Measurements from ENCODE around the gene CD2.

Gene CD2

DNA sequence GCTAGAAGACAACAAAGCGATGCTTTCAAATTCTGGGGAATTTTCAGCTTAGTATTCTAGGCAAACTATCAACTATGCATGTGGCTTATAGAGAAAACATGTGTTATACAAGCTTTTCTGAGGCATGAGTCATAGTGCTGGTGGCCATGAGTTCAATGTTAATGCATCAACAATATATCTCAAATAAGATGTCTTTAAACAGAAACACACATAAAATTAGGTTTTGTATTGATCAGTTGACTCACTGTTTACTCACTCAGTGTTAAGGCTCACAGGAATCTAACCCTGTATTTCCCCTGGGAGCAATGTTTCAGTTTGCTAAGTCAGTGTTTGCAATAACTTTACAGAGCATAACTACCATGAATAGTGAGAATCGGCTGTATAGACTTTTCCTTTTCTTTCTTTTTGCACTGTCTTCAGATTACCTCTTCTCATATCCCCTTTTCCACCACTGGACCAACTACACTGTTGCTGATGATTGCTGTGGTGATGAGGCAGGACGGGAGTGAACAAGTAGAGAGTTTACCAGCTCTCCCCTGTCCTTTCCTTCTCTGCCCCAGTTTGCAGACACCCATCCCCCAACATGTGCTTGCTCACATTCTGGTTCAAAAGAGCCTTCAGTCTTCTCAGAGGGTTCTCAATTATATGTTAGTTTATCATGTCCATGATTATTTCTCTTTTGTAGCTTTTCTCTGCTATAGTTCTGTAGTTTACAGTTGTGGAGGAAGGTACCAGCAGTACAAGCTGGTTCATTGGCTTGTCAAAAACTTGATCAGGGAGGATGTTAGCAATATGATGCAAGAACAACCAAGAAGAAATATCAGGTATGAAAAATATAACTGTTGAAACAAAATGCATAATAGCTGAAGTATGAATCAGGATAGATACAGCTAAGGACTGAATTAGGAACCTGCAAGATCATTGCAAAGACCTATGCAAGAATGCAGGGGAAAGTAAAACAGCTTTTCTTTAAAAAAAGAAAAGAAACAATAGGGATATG, 23.9 kb downstream of the CD2 start:
- no peak for DNase-seq (ENCODE audit: low spot score)

DNA sequence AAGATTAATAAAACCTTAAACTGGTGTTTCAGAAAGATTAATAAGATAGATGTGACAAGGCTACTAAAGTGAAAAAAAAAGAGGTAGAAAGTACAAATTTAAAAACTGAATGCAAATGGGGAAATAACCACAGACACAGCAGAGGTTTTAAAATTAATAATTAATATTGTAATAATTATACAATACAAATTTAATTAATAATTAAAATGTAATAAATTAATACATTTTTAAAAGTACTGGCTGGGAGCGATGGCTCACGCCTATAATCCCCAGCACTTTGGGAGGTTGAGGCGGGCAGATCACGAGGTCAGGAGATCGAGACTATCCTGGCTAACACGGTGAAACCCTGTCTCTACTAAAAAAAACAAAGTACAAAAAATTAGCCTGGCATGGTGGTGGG, 26.8 kb downstream of the CD2 start:
- DNase-seq (ENCODE audit: low spot score), result no peak

DNA sequence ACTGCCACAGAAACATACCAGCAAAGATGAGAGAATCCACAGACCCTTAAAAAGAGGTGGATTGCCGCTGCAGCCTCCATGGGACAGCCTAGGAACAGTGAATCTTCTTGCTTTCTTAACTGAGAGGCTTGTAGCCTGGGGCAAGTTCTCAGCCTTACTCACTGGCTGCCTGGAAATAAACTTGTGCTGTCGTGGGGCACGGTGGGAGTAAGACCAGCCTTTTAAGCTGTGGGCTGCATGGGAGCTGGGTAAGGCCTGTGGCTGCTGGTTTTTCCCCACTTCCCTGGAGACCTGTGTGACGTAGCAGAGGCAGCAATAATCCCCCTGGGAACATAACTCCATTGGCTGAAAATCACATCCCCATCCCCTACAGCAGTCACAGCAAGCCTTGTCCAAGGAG, 30.8 kb downstream of the CD2 start:
- DNase-seq (ENCODE audit: low spot score), result no peak

DNA sequence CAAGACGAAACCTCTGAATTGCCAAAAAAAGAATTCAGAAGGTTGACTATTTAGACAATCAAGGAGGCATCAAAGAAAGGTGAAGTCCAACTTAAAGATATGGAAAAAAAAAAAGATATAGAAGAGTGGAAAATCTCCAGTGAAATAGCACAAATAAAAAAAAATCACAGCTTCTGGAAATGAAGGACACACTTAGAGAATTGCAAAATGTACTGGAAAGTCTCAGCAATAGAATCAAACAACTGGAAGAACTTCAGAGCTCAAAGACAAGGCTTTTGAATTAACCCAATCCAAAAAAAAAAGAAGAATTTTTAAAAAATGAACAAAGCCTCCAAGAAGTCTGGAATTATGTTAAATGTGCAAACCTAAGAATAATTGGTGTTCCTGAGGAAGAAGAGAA, 31.8 kb downstream of the CD2 start:
- DNase-seq (ENCODE audit: low spot score), result no peak

DNA sequence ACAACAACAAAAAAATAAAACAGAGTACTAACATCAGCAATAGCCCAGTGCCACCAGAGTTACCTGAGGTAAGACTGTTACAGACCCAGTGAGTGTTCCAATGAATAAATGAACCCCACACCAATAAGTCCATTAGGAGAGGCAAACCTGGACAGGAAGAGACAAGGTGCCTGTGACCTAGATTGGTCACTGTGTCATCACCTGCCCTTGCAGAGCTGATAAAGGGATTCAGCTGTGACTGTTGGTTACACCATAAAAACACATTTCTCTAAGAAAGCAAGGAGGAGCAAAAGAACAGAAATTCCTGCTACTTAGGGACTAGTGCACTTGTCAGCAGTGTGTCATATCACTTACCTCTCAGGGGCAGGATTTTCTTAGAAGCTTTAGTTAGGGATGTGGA, 37.5 kb downstream of the CD2 start:
- DNase-seq (ENCODE audit: low spot score), result no peak

DNA sequence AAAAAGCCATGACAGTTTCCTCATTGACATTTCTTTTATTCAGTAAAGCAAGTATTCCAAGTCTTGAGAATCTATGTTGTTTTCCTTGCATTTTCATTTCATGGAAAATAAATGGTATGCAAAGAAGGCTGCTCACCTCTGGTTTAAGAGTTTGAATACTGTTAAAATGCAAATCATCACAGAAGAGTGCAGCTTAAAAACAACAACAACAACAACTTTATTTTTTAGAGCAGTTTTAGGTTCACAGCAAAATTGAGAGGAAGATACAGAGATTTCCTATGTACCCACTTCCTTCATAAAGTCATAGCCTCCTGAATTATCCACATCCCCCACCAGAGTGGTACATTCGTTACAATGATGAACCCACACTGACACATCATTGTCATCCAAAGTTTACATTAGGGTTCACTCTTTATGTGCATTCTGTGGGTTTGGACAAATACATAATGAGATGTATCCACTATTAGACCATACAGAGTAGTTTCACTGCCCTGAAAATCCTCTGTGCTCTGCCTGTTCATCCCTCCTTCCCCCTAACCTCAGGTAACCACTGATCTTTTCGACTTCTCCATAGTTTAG, 39.2 kb downstream of the CD2 start:
- DNase-seq (ENCODE audit: low spot score), result no peak

DNA sequence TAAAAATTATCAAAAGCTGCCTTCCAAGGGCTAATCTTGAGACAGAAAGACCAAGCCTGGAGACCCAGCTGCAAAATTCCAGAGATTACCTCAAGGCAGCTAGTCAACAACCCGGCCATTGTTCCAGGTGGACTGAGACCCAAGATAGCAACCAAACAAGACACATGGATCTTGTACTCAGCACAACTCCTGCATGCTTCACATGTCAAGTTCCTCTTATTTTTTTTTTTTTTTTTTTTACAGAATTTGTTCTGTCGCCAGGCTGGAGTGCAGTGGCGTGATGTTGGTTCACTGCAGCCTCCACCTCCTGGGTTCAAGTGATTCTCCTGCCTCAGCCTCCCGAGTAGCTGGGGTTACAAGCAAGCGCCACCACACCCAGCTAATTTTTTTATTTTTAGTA, 40.1 kb downstream of the CD2 start:
- DNase-seq (ENCODE audit: low spot score), result no peak

DNA sequence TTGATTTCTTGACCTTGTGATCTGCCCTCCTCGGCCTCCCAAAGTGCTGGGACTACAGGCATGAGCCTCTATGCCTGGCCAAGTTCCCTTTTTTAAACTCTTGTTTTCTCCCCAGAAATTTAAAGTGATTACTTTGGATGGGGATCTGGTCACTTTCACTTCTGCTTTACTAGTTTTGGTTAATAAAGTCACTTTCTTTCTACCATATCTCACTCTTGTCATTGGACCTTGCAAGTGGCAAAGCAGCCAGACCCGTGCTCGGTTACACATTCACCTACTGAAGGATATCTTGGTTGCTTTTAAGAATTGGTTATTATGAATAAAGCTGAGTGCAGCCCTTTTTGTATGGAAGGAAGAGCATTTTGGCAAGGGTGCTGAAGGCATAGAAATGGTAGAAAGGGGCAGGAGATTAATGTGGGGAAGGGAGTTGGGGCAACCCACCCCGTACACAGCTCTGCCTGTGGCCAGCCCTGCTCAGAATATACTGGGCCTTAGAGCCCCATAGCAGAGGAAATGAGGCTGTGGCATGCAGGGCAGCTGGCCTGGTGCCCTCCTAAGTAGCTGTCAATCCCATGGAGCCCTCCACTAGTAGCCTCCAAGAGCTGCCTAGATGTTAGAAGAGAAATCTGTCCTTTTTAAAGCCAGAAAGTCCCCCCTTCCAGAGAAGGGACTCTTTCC, 40.7 kb downstream of the CD2 start:
- no peak for DNase-seq (ENCODE audit: low spot score)

DNA sequence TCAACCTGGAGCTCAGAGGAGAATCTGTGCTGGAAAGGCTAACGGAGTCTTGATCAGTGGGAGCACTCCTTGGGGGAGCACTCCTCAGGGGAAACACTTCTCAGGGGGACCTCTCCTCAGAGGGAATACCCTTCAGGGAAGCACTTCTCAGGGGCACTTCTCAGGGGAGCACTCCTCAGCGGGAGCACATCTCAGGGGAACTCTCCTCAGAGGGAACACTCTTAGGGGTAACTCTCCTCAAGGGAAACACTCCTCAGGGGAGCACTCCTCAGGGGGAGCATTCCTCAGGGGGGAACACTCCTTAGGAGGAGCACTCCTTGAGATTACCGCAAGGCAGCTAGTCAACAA, 41.2 kb downstream of the CD2 start:
- DNase-seq (ENCODE audit: low spot score), result no peak

DNA sequence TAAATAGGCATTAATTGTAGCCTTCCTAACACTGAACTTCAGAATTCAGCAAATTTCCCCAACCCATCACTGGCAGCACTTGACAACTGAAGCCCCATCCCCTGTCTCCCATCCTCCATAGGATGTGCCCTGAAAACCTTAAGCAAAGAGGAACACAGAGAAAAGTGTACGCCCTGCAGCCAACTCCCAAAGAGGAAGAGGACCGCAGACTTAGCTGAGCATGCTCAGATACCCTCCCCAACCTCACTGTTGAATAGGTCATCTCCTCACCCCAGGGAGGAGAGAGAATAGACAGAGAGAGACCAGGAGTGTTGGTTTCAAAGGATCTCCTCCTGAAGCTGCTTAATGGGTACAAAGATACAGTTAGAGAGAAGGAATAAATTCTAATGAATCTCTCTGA, 50.5 kb downstream of the CD2 start:
- DNase-seq (ENCODE audit: low spot score), result no peak

DNA sequence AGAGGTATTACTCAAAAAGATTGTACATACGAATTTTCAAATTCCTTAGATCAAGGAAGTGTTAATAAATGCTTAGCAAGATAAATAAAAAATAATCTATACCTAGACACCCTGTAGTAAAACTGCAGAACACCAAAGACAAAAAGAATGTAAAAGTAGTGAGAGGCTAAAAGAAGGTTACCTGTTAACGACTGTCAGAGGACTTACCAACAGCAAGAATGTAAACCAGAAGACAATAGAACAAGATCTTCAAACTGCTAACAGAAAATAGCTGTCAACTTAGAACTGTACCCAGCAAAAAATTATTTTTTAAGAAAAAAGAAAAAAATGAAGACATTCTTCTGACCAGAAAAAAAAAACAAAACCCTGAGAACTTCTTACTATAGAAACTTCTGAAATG, 51.2 kb downstream of the CD2 start:
- no peak for DNase-seq (ENCODE audit: low spot score)

DNA sequence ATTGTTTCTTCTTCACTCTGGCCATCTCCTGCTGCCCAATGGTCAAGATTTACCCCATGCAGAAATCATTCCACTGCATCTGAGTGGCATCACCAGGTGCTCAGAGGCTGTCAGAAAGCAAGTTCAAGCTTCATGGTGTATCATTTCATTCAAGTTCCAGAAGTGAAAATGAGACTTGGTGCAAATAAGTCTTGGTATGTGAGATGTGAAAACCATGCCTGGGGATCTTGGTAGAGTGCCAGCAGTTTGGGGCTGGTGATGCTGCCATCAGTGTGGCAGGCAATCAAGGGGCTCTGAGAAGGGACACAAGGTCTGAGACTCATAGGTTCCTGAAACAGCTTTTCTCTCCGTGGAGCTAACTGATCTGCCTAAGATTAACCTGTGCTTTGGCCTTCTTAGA, 52.0 kb downstream of the CD2 start:
- DNase-seq (ENCODE audit: low spot score), result no peak

DNA sequence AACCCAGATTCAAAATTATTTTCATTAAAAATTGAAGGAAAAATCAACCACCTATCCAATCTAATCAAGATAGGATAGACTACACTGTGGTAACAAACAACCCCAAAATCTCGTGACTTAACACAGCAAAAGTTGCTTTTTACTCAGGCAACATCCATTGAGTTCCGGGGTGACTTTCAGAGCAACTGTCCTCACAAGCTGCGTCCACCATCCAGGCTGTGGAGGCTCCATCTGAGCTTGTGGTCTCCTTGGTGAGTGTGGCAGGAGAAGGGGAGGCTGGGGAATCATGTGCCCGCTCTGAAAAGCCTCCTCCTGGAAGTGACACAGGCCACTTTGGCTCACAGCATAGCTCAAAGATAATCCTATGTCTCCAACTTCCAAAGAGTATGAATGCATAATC, 52.4 kb downstream of the CD2 start:
- no peak for DNase-seq (ENCODE audit: low spot score)

DNA sequence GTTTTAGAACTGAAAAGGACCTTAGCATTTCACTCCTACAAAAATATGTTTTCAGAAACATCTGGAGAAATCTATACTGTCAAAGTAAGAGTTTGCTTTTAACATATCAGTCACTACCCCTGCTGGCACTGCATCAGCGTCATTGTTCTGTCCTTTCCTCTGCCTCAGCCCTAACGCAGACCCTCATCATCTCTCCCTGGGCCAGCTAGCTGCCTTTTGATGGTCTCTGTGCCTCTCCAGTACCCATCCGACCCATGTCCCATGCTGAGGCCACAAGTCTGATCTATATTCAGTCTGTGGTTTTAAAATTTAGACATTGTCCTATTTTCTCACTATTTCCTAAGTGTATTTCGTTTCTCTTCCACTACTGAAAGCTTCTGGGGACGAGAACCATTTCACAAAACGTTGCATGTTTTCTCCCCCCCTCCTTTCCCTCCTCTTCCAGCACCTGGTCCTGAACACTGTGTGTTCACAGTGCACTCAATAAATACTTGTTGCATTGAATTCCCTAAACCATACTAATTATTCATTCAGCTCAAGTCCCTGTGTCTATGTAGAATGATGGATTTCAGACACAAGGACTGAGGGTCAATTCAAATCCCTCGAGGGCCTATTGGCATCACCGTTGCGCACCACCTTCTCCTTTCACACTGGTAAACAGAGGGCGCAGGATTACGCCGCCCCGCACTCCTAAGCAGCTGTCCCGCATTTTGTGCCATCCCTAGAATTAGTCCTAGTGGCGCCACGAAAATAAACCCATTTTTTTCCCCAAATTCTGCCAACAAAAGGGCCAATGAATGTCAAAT, 53.4 kb downstream of the CD2 start:
- no peak for DNase-seq (ENCODE audit: low spot score)

DNA sequence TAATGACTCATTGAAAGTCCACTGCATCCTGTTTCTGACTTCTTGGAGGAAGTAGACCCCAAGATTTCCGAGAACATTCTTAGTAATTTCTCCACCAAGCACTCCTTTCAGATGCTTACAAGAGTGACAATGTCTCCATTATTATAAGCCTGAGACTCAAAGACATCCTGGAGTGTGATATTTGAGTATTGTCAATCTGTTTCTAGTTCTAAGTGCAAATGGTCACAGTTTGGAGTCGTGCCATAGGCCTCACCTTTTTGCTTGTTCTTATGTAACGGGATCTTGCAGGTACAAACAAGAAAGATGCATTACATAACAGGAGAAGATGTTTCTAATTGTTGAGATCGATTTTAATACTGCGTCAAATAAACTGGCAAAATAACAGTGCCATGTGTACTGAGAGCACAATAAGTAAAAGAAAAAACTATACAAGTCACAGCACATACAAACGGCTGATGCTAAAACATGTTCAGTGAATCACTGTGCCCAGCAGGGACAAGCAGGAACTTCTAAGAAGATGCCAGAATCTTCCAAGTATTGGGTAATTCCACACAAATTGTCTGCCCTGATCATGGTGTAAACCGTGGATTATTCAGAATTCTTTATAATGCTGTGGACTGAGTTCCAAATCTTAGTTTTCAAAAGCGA, 54.1 kb downstream of the CD2 start:
- DNase-seq (ENCODE audit: low spot score), result no peak

DNA sequence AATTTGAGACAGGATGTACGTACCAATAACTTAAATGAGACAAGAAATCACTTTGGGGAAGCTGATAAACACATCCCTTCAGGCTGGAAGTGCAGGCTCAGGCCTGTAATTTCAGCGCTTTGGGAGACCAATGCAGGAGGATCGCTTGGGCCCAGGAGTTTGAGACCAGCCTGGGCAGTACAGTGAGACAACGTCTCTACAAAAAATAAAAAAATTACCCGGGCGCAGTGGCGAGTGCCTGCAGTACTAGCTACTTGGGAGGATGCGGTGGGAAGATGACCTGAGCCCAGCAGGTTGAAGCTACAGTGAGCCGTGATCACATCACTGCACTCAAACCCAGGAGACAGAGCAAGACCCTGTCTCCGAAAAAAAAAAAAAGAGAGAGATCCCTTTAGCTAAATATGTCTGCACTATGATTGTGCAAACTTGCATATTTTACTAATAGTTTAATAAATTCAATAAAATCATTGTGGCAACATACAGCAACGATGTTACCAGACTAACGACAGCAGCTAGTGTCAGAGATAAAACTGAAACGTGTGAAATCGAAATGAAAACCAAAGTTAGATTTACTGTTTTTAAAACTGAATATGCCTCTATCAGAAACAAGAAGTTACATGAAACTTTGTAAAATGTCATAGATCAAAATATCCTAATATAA, 54.7 kb downstream of the CD2 start:
- DNase-seq (ENCODE audit: low spot score), result no peak

DNA sequence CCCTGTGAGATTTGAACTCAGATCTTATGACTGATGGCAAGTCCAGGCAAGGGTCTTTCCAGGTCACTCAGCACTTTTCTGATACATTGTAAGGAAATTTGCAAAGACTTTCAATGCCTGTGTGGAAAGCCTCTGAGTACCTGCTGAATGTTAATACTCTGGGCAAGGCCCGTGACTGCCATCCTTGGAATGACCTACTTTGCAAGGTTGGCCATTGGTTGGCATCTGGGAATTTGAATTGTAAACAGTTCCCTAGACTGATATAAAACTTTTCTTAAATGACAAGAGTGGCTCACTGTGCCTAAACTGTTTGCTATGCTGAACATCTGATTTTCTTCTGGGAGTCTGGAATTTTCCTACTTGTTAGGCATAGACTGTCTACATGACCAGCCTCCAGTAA, 57.1 kb downstream of the CD2 start:
- DNase-seq (ENCODE audit: low spot score), result no peak

DNA sequence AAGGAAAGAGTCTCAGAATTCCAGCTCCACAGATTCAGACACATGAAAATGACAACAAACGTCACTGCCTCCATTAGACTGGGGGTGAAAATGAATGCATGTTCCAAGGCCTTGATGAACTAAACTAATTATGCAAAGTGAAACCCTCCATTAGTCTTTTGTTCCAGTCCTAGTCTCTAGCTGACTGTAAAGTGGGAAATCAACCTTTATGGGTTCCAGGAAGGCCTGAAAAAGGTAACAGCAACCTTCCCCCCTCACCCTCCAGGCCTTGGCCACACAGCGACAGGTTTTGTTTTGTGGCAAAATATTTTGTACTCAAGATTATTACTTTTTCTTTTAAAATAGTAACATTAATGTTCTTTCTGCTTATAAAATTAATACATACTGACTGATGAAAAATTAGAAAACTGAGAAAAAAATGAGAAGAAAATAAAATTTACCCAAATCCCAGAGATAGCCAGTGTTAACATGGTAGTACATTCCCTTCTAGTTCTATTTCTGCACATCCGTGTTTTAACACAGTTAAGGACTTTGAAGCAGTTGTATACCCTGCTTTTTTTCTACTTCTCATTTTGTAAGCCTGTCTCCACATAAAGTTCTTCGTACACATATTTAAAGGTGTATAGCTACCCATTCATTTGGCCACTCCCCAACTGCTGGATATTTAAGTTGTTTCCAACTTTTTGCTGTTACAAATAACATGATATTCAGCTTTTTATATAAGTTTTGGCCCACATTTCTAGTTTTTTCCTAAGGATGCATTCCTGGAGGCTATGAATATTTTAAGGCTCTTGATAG, 60.9 kb downstream of the CD2 start:
- DNase-seq (ENCODE audit: low spot score), result no peak

DNA sequence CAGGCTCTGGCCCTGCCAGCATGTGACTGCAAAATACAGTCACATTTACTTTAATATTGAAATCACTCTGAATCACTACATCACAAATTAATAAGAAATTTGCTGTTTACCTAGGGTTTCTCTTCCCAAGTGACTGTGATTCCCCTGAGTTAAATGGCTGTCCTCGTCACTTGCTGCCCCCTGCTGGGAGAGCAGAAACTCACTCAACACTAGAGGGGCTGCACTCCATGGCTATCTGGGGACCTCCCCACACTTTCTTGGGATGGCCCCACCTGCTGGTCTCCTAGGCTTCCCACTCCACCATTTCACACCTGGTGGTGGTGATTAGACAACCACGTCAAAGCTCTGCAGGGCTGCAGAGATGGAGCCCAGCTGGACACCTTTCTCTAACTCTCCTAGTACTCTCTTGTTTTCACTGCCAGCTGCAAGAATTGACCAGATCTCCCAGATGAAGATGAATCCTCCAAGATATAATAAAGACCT, 63.4 kb downstream of the CD2 start:
- peak; percentile 54 for DNase-seq (ENCODE audit: low spot score)
